UCSD-AML1 (cell line): ENCODE measurements around the gene UBTD2.
"Not testable (repeated sequence)": the region's sequence is repeated elsewhere in the genome, so short reads cannot be mapped to it uniquely, and the experiment has no call there.

Source experiments
- DNase-seq: peaks from one replicate; lab custom pipeline; 2025; ENCODE audit not compliant: unreplicated experiment; lab: John Stamatoyannopoulos, UW

Gene UBTD2, protein sequence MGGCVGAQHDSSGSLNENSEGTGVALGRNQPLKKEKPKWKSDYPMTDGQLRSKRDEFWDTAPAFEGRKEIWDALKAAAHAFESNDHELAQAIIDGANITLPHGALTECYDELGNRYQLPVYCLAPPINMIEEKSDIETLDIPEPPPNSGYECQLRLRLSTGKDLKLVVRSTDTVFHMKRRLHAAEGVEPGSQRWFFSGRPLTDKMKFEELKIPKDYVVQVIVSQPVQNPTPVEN

DNA sequence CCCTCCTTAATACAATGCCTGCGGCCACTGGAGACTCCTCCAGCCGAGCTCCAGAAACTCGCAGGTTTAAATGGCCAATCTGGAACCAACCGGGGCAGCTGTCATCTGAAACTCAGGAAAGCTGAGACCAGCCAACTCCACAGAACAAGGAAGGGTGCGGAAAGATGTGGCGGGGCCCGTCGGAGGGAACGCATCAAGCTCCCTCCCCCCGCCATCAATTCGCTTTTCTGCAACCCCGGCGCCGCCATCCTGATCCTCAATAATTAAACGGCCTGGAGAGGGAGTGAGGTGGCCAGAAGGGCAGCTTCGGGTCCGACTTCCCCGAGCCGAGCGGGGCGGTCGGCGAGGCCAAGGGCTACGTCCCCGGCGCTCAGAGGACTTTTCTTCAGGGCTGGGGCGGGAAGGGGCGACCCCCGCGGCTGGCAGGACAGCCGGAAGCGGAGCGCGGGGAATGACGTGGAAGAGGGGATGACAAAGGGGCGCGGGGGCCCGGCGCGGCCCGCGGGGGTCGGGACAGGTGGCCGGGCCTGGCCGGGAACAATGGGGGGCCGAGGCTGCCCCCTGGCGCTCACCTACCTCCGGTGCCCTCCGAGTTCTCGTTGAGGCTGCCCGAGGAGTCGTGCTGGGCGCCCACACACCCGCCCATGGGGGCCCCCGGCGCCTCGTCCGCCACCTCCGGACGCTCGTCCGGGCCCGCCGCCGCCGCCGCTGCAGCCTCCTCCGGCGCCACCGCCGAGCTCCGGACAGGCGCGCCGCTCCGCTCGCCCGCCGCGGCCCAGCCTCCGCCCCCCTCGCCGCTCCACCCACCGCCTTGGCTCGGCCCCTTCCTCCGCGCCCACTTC, at the start of gene UBTD2:
Gene UBTD2 (minus strand): TSS at position 745 of the 842 bp plus-strand sequence. CDS start 99 bp downstream, at position 646.
- peak; percentile 84 for DNase-seq

DNA sequence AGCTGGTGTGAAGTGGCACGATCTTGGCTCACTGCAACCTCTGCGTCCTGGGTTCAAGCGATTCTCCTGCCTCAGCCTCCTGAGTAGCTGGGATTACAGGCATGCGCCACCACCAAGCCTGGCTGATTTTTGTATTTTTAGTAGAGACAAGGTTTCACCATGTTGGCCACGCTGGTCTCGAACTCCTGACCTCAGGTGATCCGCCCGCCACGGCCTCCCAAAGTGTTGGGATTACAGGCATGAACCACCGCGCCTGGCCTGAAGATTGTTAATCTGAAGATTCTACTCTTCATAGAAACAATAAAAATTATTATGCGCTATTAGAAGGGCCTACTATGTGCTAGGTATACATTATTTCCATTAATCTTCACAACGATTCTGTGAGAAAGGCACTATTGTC, 43.3 kb upstream of the UBTD2 start:
- not testable (repeated sequence) for DNase-seq

DNA sequence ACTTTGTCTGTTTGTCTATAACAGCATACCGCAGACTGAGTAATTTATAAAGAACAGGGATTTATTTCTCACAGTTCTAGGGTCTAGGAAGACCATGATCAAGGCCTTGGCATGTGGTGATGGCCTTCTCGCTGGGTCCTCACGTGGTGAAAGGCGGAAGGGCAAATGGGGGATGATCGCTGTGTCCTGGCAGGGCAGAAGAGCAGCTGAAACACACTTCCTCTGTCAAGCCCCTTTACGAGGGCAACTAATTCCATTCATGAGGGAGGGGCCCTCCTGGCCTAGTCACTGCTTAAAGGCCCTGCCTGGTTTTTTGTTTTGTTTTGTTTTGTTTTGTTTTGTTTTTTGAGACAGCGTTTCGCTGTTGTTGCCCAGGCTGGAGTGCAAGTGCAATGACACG, 41.9 kb upstream of the UBTD2 start:
- no peak for DNase-seq

DNA sequence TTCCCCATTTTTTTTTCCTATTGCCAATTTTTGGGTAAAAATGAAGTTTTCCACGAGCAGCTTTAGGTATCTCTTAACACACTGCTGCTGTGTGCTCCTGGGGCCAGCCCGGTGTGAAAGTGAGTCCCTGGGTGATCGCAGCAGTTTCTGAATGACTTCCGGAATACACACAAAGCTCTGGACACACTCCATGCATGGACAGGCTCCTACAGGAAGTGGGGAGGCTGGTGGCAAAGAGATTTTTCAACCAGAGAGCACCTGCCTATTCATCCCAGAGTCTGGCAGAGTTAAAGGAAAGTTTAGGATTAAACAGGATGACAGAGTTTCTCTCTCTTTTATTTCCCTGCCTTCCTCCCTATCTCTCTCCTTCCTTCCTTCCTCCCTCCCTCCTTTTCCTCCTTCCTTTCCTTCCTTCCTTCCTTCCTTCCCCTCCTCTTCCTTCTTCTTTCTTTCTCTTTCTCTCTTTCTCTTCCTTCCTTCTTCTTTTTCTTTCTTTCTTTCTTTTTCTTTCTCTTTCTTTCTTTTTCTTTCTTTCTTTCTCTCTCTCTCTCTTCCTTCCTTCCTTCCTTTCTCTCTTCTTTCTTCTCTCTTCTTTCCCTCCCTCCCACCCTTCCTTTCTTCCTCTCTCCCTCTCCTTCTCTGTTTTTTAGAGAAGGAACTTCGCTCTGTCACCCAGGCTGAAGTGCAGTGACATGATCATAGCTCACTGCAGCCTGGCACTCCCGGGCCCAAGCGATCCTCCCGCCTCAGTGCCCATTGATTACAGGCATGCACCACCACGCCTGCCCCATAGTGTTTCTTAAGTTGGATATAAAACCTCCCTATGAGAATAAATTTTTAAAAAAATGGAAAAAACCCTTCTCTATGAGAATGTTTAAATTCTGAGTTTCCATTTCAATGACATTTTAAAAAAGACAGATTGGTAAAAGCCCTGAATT, 38.7 kb upstream of the UBTD2 start:
- DNase-seq: no peak

DNA sequence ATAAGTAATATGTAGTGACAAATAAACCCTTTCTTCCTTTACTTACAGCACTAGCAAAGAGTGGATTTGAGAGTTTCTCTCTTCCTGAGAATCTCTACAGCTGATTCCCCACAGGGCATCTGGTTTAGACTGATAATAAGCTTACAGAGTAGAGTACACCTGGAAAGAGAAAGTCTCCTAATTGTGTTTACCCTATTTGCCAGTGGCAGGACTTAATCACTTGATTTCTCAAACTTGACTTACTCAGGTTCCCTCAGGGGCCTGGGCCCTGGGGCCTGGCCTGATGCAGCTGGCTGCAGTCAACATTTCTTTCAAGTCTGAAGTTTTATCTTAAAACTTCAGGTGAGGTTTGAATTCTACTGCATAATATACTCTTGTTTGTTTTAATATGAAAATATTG, 38.0 kb upstream of the UBTD2 start:
- DNase-seq: no peak

- no peak for DNase-seq
These were observed 36.3 kb upstream of the UBTD2 start for GRCh38 chr5:172319708-172320441.

DNA sequence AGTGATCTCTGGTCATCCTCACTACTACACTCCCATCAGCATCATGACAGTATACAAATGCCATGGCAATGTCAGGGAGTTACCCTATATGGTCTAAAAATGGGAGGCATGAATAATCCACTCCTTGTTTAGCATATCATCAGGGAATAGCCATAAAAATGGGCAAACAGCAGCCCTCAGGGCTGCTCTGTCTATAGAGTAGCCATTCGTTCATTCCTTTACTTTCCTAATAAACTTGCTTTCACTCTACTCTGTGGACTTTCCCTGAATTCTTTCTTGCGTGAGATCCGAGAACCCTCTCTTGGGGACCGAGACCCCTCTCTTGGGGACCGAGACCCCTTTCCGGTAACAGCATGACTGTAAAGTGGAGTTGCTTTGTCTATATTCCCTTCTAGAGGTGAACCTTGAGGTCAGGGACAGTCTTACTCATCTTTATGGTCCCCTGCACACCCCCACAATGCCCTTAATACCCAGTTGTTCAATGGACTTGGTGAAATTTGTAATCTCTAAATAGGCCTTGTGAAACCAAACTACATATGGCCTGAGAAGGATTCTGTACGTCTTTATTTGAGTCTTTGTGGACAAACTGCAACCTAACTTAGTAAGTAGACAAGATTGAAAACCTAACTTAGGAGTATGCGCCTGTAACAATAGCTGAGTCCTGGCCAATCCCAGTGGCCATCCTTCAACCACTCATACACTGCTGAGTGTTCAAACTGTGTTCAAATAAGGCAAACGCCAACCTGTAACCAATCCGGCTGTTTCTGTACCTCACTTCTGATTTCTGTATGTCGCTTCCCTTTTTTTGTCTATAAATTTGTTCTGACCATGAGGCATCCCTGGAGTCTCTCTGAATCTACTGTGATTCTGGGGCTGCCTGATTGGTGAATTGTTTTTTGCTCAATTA, 32.3 kb upstream of the UBTD2 start:
- no peak for DNase-seq

- no peak for DNase-seq
These were observed 30.4 kb upstream of the UBTD2 start for GRCh38 chr5:172313915-172314314.

- no peak for DNase-seq
These were observed 28.7 kb upstream of the UBTD2 start for GRCh38 chr5:172312286-172312685.

DNA sequence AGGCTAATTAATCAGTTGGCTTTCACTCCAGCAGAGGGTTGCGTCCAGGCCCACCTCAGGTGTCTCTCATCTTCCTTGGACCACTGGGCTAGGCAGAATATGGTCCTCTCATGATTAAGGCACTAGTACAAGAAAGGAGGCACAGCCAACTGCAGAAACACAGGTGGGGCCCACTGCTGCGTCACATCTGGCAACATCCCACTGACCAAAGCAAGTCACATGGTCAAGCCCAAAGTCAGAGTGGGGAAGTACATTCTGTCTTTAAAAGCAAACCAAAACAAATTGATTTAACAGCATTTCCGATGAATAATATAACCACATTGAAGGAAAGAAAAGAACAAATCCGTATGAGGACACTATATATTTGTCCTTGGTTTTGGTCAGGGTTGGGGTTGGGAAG, 28.0 kb upstream of the UBTD2 start:
- no peak for DNase-seq

DNA sequence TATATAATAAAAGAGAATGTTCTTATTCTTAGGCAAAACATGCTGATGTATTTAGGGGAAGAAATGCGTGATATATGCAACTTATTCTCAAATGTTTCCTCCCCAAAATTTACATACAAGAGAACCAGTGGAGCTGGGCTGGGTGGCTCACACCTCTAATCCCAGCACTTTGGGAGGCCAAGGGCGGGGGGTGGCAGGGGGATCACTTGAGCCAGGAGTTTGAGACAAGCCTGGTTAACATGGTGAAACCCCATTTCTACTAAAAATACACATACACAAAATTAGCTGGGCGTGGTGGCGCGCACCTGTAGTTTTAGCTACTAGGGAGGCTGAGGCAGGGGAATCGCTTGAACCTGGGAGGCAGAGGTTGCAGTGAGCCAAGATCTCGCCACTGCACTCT, 27.5 kb upstream of the UBTD2 start:
- no peak for DNase-seq

DNA sequence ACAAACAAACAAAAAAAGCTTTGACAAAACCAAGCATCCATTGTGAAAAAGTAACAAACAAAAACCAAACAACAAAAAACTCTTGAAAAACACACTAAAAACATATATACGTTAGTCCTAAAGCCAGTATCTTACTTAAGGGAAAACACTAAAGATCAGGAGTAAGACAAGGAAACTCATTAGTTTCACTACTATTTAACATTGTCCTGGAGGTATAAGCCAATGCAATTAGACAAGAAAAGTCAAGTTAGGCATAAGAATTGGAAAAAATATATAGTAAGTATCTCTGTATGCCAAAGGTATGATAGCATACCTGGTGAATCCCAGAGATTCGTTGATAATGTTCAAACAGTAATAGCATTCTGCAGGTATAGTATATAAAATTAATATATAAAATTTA, 21.8 kb upstream of the UBTD2 start:
- no peak for DNase-seq

GRCh38 chr5:172303572-172304335, 20.2 kb upstream of the UBTD2 start:
- DNase-seq: no peak

DNA sequence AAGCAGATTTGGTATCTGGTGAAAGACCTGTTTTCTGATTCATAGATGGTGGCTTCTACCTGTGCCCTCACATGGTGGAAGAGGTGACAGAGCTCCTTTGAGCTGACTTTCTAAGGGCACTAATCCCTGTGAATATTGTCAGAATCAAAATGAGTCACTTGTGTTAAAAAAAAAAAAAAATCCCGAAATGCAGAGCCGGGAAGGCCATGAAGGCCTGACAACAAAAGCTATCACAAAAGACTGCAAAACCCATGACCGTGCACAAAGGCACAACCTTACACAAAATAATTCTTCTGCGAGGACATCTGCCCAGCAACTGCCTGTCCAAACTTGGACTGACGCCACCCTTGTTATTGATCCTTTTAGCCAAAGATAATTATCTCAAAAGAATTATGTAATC, 19.6 kb upstream of the UBTD2 start:
- DNase-seq: no peak

DNA sequence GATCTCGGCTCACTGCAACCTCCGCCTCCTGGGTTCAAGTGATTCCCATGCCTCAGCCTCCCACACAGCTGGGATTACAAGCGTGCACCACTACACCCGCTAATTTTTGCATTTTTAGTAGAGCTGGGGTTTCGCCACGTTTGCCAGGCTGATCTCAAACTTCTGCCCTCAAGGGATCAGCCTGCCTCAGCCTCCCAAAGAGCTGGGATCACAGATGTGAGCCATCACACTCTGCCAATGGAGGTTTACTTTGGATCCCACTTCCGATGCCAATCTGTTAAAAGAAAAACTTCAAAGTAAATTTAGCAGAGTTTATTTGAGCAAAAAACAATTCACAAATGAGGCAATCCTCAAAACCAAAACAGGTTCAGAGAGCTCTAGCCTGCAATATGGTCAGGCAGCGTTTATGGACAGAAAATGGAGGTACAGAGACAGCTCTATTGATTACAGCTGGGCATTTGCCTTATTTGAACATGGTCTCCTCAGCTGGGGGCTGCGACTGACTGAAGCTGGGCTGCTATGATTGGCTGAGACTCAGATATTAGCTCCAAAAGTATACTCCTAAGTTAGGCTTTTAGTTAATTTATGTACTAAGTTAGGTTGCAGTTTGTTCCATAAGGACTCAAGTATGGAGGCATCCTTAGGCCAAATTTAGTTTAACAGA, 18.6 kb upstream of the UBTD2 start:
- DNase-seq: no peak

GRCh38 chr5:172299916-172300439, 16.4 kb upstream of the UBTD2 start:
- no peak for DNase-seq

DNA sequence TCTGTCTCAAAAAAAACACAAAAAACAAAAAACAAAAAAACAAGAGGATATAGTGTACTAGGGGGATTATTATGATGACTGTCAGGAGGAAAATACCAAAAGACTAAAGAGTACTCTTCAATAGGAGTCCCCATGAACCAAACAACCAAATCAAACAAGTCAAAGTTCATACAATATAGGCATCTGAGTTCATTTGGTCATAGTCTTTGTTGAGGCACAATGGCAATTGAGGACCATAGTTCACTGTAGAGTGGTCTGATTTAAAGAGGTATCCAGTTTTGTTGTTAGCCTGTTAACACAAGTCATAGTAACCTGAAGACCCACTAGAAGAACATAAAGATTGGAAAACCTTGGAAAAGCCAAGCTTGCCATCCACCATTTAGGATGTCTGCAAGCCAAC, 11.3 kb upstream of the UBTD2 start:
- no peak for DNase-seq

DNA sequence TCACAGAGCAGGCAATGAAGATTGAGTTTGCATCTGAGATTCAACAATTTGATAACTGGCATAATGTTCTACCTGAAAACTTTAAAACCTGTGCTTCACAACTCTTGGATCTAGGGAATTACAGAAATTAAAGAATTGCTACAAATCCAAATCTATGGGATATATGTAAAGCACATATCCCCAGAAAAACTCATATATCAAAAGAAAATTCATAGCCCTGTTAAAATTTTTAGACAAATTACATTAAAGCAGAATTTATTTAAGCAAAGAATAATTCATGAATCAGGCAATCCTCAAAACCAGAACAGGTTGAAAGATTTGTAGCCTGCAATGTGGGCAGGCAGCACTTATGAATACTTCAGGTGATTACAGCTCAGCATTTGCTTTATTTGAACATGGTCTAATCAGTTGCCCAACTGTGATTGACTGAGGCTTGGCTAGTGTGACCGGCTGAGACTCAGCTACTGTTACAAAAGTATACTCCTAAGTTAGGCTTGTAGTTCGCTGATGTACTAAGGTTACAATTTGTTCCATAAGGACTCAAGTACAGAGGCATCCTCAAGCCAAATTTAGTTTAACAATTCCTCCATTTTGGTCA, 10.3 kb upstream of the UBTD2 start:
- DNase-seq: no peak
